ENCODE data around the gene FANCE. TPM values are rescaled to one million over a fixed set of nuclear protein-coding genes. Genes with fewer than 3 reads are reported as not detected.

The FANCE gene
- total RNA-seq, 1 experiment from 2014 or later: 16.1 TPM

- Histone ChIP-seq H3K9me2 (ENCODE audit: insufficient read depth) (no peaks in the 10 kb centered on the region), H3K36me3 (ENCODE audit: control insufficient read depth in 1 of 2, insufficient read depth in 2 of 2, low read length in 2 of 2) (peaks cover 4 to 11% of the 10 kb centered on the region in 2 experiments; a peak in 3 of 4 replicates), H3K9me3 (ENCODE audit: control insufficient read depth in 1 of 2, insufficient read depth in 1 of 2, low read depth in 1 of 2, low read length in 2 of 2) (no peaks in the 10 kb centered on the region), H3K27me3 (ENCODE audit: insufficient read depth, low read length) (no peaks in the 10 kb centered on the region), H3K4me3 (replicated peaks in 1 of 2; ENCODE audit: low read depth in 1 of 2, low read length in 2 of 2) (no peak overlapping the region), H2AFZ (ENCODE audit: low read depth, low read length, poor library complexity, severe bottlenecking) (no peak overlapping the region), H3K9ac (ENCODE audit: low read length) (no peak overlapping the region), H3K4me1 (ENCODE audit: control insufficient read depth in 1 of 2, insufficient read depth in 2 of 2, low read length in 2 of 2) (peaks cover 0 to 11% of the 10 kb centered on the region in 2 experiments; a peak in 3 of 4 replicates), H4K20me1 (ENCODE audit: insufficient read depth) (no peaks in the 10 kb centered on the region), H3K79me2 (ENCODE audit: insufficient read depth, low read length) (peaks cover 10% of the 10 kb centered on the region), H3K27ac (ENCODE audit: low read depth, low read length) (no peak overlapping the region), H3K4me2 (ENCODE audit: low read length) (no peak overlapping the region)
- intact Hi-C loops (cut with micrococcal nuclease): no loop called here
- ChIA-PET RAD21 (ENCODE audit: low non-redundant PET in 1 of 2, low total read pairs in 2 of 2, uncharacterized antibody in 2 of 2, unreplicated experiment in 2 of 2) (no interaction called here), CTCF (no interaction called here), POLR2A (no interaction called here)
- ATAC-seq (no peak), DNase-seq (ENCODE audit: low read depth, low spot score) (no peak)
- no TSS peak for BruUV-seq (replicated peaks)
- TF ChIP-seq ATF3 (IDR thresholded peaks at IDR 0.05) (no peak), YY1 (IDR thresholded peaks at IDR 0.05; ENCODE audit: extremely low read depth, insufficient replicate concordance, low read depth, low read length) (no peak), ZNF274 (IDR thresholded peaks at IDR 0.05; ENCODE audit: low read depth, low read length) (no peak), JUND (IDR thresholded peaks at IDR 0.05) (no peak), ELF1 (IDR thresholded peaks at IDR 0.05; ENCODE audit: borderline replicate concordance, low read depth) (no peak), EZH2phosphoT487 (IDR thresholded peaks at IDR 0.05; ENCODE audit: borderline replicate concordance) (no peak), ZBTB33 (IDR thresholded peaks at IDR 0.05; ENCODE audit: extremely low read depth, insufficient replicate concordance, low read length) (no peak), FOSL1 (IDR thresholded peaks at IDR 0.05; ENCODE audit: low read depth) (no peak), MAX (IDR thresholded peaks at IDR 0.05) (no peak), EZH2 (IDR thresholded peaks at IDR 0.05) (no peak), TCF7L2 (IDR thresholded peaks at IDR 0.05; ENCODE audit: borderline replicate concordance, extremely low read depth, insufficient read depth, insufficient read length) (no peak), SRF (IDR thresholded peaks at IDR 0.05; ENCODE audit: low read depth) (no peak), POLR2A (IDR thresholded peaks at IDR 0.05; ENCODE audit: borderline replicate concordance, extremely low read depth, insufficient read depth, insufficient read length) (no peak)
Observed at GRCh38 chr6:35412102-35412501, 40.0 kb upstream of the FANCE start.

All from HCT116 (cell line).